Activated CD4-positive, CD25-positive, alpha-beta regulatory T cell treated with anti-CD3 and anti-CD28 coated beads, Interleukin-2, amount 50 U/mL, for 24 hours (primary cell): ENCODE results near the gene DNAAF2.
"Not testable (repeated sequence)": the region's sequence is repeated elsewhere in the genome, so short reads cannot be mapped to it uniquely, and the experiment has no call there.

ENCODE experiments used
- ATAC-seq, 2 donors: fragments of 150-1000 bp; cut with Tn5 transposase; one replicate each; pipeline ENCODE4 v1.10.0; 2021; ENCODE audit warnings: mild to moderate bottlenecking in 1 of 2, moderate library complexity in 1 of 2

The DNAAF2 gene

DNA sequence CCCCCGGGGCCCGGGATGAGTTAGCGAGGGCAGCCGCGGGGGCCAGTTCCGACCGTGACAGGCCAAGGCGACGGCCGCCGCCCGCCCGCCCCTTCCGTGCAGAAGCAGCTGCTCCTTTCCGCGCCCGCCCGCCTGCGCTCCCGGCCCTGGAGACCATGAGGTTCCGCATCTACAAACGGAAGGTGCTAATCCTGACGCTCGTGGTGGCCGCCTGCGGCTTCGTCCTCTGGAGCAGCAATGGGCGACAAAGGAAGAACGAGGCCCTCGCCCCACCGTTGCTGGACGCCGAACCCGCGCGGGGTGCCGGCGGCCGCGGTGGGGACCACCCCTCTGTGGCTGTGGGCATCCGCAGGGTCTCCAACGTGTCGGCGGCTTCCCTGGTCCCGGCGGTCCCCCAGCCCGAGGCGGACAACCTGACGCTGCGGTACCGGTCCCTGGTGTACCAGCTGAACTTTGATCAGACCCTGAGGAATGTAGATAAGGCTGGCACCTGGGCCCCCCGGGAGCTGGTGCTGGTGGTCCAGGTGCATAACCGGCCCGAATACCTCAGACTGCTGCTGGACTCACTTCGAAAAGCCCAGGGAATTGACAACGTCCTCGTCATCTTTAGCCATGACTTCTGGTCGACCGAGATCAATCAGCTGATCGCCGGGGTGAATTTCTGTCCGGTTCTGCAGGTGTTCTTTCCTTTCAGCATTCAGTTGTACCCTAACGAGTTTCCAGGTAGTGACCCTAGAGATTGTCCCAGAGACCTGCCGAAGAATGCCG is 13.7 kb downstream of the DNAAF2 start:
- ATAC-seq: peak; percentile 4 to 5

DNA sequence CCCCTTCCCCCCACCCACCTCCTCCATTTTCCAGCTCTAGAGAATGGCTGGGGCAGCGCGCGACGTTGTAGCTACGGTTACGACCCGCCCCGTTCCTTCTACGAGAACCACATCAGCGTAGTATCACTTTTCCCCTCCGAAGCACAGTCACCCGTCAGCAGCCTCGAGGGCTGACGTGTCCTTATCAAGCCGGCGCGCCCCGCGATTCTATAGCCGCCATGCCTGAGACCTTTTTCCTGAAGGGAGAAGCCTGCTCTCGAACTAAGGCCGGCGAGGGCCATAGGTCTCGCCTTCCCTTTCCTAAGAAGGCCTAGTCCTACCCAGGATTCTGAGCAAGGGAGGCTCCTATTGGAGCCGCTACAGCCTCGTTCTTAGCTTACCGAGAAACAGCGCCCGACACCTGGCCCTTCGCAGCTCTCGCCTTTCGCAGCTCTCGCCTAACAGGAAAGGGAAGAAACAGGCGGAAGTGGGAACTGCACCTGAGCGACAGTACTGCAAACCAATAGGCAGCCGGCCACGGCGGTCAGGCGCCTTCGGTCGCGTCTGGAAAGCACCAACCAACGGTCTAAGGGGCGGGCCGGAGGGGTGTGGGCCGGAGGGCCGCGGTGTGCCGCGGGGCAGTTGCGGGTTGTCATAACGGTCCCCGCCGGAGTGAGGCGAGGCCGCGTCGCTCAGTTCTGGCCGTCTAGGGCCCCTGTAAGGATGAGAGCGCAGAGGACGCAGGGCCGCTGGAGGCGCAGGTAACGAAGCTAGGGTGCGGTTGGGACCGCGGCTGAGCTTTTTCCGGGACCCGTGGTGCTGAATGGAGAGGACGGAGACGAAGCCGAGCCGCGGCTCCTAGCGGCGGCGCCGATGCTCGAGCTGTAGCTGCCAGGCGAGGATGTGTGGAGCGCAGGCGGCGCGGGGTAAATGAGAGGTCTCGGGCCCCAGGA is 14.6 kb downstream of the DNAAF2 start, which contains the start of the genes MGAT2 and RPL36AL:
Gene MGAT2 (plus strand): TSS at position 618 of the 932 bp plus-strand sequence. CDS start 470 bp downstream, outside the sequence.
Gene RPL36AL (minus strand): TSS at position 445 of the 932 bp plus-strand sequence. CDS start 1,522 bp downstream, outside the sequence.
- ATAC-seq: peak; percentile 88 to 90

DNA sequence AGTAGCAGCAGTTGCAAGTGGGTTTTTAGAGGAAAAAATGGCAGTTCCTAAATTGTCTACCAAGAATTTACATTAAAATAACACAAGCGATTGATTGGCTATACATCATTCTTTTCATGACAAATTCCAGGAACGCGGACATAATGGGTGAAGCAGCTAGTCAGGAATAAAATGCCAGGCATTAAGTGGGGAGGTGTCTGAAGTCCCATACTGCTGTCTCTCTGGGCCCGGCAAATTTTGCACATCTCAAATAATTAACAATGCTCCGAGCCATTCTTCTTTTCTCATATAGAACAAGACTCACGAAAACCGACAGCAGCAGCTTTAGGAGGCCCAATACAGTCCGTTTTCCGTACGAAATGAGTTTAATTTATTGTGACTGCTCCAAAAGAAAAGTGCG is 15.3 kb downstream of the DNAAF2 start:
- ATAC-seq: no peak

- not testable (repeated sequence) for ATAC-seq
Measured at GRCh38 chr14:49619273-49619672, 15.8 kb downstream of the DNAAF2 start.

DNA sequence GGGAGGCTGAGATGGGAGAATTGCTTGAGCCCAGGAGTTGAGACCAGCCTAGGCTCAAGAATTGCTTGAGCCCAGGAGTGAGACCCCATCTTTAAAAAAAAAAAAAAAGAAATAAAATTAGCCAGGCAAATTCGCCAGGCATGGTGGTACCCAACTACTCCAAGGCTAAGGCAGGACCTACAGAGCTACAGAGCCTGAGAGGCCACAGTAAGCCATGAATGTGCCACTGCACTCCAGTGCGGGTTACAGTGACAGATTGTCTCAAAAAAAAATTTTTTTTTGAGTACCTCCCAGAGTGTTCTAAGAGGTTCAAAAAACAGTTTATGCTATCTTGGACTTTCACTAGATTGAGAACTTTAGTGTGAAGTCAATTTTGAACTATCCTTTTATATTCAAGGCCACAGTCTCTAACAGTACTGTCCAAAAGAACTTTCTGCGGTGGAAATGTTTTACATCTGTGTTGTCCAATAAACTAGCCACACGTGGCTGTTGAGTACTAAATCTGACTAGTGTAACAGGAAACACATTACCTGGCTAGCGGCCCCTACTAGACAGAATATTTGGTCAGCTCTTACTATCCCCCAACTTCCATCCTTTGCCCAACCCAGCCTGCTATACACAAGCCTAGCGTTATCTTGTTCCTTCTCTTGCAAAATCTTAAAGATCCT is 17.1 kb downstream of the DNAAF2 start:
- ATAC-seq: no peak

DNA sequence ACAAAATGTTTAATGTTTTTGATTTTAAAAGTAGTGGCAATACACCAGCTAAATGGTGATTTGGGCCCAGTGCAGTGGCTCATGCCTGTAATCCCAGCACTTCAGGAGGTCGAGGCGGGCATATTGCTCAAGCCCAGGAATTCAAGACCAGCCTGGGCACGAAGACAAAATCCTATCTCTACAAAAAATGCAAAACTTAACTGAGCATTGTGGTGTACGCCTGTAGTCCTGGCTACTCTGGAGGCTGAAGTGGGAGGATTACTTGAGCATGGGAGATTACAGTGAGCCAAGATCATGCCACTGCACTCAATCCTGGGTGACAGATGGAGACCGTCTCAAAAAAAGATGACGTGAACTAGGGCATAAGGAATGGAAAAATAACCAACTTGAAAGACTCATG is 19.3 kb downstream of the DNAAF2 start:
- ATAC-seq: no peak

DNA sequence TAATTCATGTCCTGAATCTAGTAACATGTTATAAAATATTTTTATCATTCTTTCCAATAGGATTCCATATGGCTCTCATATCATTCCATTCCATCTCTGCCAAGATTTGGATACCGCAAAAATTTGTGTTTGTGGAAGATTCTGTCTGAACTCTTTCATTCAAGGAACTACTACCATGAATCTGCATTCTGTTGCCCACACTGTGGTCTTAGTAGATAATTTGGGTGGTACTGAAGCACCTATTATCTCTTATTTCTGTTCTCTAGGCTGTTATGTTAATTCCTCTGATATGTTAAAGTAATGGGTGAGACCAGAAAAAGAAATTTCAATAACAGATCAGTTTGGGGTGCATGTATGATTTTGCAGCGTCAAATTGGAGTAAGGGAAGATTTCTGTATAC is 20.8 kb downstream of the DNAAF2 start:
- ATAC-seq: no peak

- ATAC-seq: no peak
Measured at GRCh38 chr14:49612671-49613070, 22.4 kb downstream of the DNAAF2 start.

- no peak for ATAC-seq
Measured at GRCh38 chr14:49612251-49612650, 22.8 kb downstream of the DNAAF2 start.

DNA sequence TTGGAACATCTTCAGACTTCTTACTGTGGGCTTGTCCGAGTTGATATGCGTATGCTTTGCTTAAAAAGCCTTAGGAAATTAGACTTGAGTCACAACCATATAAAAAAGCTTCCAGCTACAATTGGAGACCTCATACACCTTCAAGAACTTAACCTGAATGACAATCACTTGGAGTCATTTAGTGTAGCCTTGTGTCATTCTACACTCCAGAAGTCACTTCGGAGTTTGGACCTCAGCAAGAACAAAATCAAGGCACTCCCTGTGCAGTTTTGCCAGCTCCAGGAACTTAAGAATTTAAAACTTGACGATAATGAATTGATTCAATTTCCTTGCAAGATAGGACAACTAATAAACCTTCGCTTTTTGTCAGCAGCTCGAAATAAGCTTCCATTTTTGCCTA is 27.5 kb downstream of the DNAAF2 start:
- no peak for ATAC-seq

GRCh38 chr14:49598485-49599300 is 36.4 kb downstream of the DNAAF2 start, which contains the start of gene LRR1:
LRR1 (plus strand) TSS chr14:49598940; CDS start chr14:49599021, 81 bp downstream.
- ATAC-seq: peak; percentile 84 to 86

DNA sequence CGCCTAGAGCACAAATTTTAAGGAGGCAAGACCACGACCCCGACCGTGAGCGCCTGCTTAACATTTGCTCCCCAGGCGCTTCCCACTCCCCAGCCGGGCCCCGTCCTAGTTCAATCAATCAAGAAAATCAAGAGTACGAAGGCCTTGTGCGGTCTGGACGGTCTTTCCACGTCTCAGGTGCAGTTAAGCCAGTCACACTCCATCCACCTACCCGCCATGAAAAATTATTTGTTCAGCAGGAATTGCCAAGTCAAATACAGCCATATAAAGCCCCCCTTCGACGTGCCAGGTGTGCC is 36.9 kb downstream of the DNAAF2 start:
- ATAC-seq: peak in 1 of 2 donors; percentile 2

- ATAC-seq: no peak
Measured at GRCh38 chr14:49594347-49595091, 40.5 kb downstream of the DNAAF2 start.

DNA sequence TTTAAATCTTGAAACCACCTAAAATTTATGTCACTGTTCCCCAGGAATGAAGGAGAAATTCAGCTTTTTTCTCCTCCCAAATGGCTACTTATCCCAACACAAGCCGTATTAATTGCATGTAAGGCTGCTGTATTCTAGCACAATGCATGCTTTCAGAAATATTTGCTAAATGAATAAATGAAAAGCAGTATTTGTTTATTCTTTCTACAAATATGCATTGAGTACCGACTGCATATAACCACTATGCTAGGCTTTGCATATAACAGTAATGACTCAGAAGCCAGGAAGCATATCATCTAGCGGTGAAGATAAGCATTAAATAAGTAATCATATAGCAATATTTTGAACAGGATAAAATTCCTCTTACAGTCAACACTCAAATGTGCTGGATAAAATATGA is 42.0 kb downstream of the DNAAF2 start:
- no peak for ATAC-seq

GRCh38 chr14:49589387-49589786 is 45.7 kb downstream of the DNAAF2 start:
- no peak for ATAC-seq

- peak in 1 of 2 donors; percentile 36 for ATAC-seq
Measured at GRCh38 chr14:49586673-49587460, 48.2 kb downstream of the DNAAF2 start.

GRCh38 chr14:49585803-49586672 is 49.0 kb downstream of the DNAAF2 start, which contains the start of gene RPS29:
RPS29 (minus strand) TSS chr14:49586380; CDS start chr14:49586346, 34 bp downstream.
- ATAC-seq: peak; percentile 87

GRCh38 chr14:49584981-49585640 is 49.9 kb downstream of the DNAAF2 start:
- not testable (repeated sequence) for ATAC-seq

GRCh38 chr14:49584058-49584457 is 51.0 kb downstream of the DNAAF2 start:
- no peak for ATAC-seq
